Heart right ventricle (tissue), 16 donors: ENCODE results near the gene VAC14. TPM values are rescaled to one million over a fixed set of nuclear protein-coding genes. Genes with fewer than 3 reads are reported as not detected.
A peak's percentile ranks its signal among the peaks of the same experiment; 100 is the strongest.

Experiments used
- ATAC-seq, 8 donors: fragments of 200-7000 bp; cut with Tn5 transposase; one replicate each; pipeline ENCODE4 v1.9.1; 2020; ENCODE audit warnings: mild to moderate bottlenecking in 8 of 8, moderate library complexity in 8 of 8, moderate number of reproducible peaks in 1 of 8
- DNase-seq, 2 donors: peaks; one replicate each; pipeline ENCODE4 v3.0.0-alpha.2; 2020
- H3K27ac ChIP-seq, 10 donors: fragments of 200-600 bp; sonication (generic) in 2 of 10; one replicate each; pipeline versions ENCODE4 v1.5.0 to v1.8.0; 2020 to 2022; ENCODE audit warnings: mild to moderate bottlenecking in 3 of 10
- H3K27me3 ChIP-seq, 7 donors: fragments of 200-600 bp; one replicate each; pipeline ENCODE4 v1.8.0; 2021 to 2022; ENCODE audit warnings: mild to moderate bottlenecking in 2 of 7
- H3K36me3 ChIP-seq, 9 donors: fragments of 200-600 bp; sonication (generic) in 1 of 9; one replicate each; pipeline versions ENCODE4 v1.5.0 to v1.8.0; 2020 to 2022; ENCODE audit warnings: mild to moderate bottlenecking in 2 of 9
- H3K4me1 ChIP-seq, 9 donors: fragments of 200-600 bp; sonication (generic) in 1 of 9; one replicate each; pipeline versions ENCODE4 v1.5.0 to v1.8.0; 2020 to 2022; ENCODE audit warnings: mild to moderate bottlenecking in 4 of 9
- H3K4me3 ChIP-seq, 10 donors: fragments of 200-600 bp; sonication (generic) in 2 of 10; one replicate each; pipeline versions ENCODE4 v1.5.0 to v1.8.0; 2020 to 2022; ENCODE audit warnings: mild to moderate bottlenecking in 7 of 10, moderate library complexity in 2 of 10
- H3K9me3 ChIP-seq, 11 donors: fragments of 200-600 bp in 10 of 11; sonication (generic) in 2 of 11; one replicate each; pipeline versions ENCODE4 v1.5.0 to v1.8.0; 2013 to 2022; ENCODE audit warnings: mild to moderate bottlenecking in 2 of 11, control low read depth in 1 of 11, moderate library complexity in 1 of 11
- WGBS, 2 donors: extraction: QIAGEN DNeasy Blood & Tissue Kit; methylation state at CpG; one replicate each; pipeline ENCODE4 v1.1.7; 2013; ENCODE audit warnings: inconsistent platforms in 1 of 2; 5-methylcytosine and 5-hydroxymethylcytosine counted together
- intact Hi-C, 10 donors: fragments of 100-400 bp; cut with DNase I; formaldehyde crosslinking; loops; one replicate each; pipeline versions ENCODE4 v1.11.1 to v1.14.2; 2022
- polyA plus RNA-seq, 2 donors: library from polyadenylated mRNA; stranded (reverse); fragments of 200-250 nt; gene quantifications; one replicate each; pipeline ENCODE4 v1.2.3, GENCODE V29; 2013
- total RNA-seq, 10 donors: library from RNA; stranded (reverse); fragmentation: NEBNext Ultra II Directional in 3 of 10; extraction: Animal tissue kit (Norgen Biotek cat#: 25700) in 3 of 10; gene quantifications; one replicate each; pipeline versions ENCODE4 v1.2.1 to v1.2.4, GENCODE V29; 2021 to 2023
- TF ChIP-seq, protein P1 (sequence below), 9 donors: fragments of 200-600 bp; sonication (generic) in 2 of 9; IDR thresholded peaks; one replicate each; pipeline versions ENCODE4 v1.5.0 to v1.8.0; 2021 to 2022; ENCODE audit warnings: antibody characterized with exemption in 9 of 9, mild to moderate bottlenecking in 5 of 9, moderate library complexity in 1 of 9
- donor health status: Arrhythmogenic right ventricular cardiomyopathy.
- donor health status: ischemic (EF 13 %, LVEDD 7.1; RV severe dilation, severe dysfunction).
- donor health status: healthy with polysubstance abuse.
- donor health status: DM: no; HTN: yes; CAD: no.
- donor health status: DM: no; HTN: no; CAD: no.
- donor health status: ischemic (EF 25% LVEDD 6.9; RV normal size, moderate dysfunction).
- donor health status: ischemic (EF 25% LVEDD 5.7; RV mildly dilated, moderate dysfunction).
- donor health status: healthy.
- donor health status: DM: yes; HTN: yes; CAD: no.
- donor health status: Ischemic cardiomyopathy.
- donor health status: ischemic (EF 35%, LVEDD 5.7; RV mildly dilated, moderate dysfunction).
- donor health status: nonischemic (EF 11% LVEDD 7.7; RV severe dilation, severe dysfunction).
- donor health status: DM: yes; HTN: yes; CAD: no.
- donor health status: PGD.
- donor health status: ischemic (EF 29% LVEDD 5.4; RV normal size, mild dysfunction).
- donor health status: nonischemic (EF 23%, LVEDD 6.1; RV moderate dilation, normal function).

VAC14 gene
- total and polyA plus RNA-seq, 12 donors = 19.2 to 43.7 (median 23.2) TPM

DNA sequence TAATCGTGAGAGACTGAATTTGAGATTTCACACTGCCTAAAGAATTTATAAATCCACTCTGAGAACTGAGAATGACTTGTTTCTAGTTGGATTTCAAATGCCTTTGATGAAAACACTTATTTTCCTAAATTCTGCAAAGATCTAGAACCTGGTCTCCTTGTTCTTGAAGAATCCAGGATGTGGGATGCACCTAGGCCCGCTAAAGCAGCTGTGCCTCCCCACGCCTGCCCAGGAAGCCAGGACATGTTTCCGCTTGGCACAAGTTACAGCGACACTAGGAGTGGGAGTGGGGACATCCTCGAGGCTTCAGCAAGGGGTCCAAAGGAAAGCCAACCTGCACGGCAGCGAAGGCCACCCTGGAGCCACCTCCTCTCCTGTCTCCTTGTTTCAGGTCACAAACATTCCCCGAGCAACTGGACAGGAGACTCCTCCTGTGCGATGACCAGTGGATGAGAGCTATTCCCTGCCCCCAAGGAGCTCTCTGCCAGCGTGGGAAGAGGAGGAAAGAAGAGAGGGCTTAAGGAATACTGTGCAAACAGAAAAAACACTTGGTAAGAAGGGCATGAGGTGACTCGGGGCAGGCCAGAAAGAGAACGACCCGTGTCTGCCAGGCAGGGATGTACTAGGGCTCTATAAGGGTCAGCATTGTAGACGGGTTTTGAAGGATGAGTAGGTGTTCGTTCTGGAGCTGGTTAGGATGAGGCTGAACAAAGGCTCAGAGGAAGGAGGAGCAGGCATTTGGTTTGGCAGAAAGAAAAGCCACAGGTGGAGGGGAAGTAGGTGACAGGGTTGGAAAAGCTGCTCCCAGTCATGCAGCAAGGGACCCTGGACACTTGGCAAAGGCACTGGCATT is 11.1 kb downstream of the VAC14 start:
- ATAC-seq (no peak), DNase-seq (no peak)
- peaks cover 0 to 36% (median 9%) of the 10 kb centered on the region in 9 donors for H3K36me3 ChIP-seq
- H3K27ac ChIP-seq = no peak overlapping the region
- intact Hi-C loops = no loop called here
- H3K27me3 ChIP-seq = no peaks in the 10 kb centered on the region
- WGBS, 2 donors = 80 to 85% methylated on average over 16 of the region's 16 CpGs
- H3K4me3 ChIP-seq = no peak overlapping the region
- no peaks in the 10 kb centered on the region for H3K9me3 ChIP-seq
- TF ChIP-seq, protein P1, sequence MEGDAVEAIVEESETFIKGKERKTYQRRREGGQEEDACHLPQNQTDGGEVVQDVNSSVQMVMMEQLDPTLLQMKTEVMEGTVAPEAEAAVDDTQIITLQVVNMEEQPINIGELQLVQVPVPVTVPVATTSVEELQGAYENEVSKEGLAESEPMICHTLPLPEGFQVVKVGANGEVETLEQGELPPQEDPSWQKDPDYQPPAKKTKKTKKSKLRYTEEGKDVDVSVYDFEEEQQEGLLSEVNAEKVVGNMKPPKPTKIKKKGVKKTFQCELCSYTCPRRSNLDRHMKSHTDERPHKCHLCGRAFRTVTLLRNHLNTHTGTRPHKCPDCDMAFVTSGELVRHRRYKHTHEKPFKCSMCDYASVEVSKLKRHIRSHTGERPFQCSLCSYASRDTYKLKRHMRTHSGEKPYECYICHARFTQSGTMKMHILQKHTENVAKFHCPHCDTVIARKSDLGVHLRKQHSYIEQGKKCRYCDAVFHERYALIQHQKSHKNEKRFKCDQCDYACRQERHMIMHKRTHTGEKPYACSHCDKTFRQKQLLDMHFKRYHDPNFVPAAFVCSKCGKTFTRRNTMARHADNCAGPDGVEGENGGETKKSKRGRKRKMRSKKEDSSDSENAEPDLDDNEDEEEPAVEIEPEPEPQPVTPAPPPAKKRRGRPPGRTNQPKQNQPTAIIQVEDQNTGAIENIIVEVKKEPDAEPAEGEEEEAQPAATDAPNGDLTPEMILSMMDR (IDR thresholded peaks at IDR 0.05) = no peak
- no peaks in the 10 kb centered on the region for H3K4me1 ChIP-seq

GRCh38 chr16:70788668-70789594 is 12.0 kb downstream of the VAC14 start:
- H3K4me3 ChIP-seq = no peak overlapping the region

GRCh38 chr16:70786020-70786755 is 14.8 kb downstream of the VAC14 start:
- intact Hi-C loops = no loop called here
- 93 to 94% methylated on average over 19 of the region's 19 CpGs for WGBS, 2 donors
- peaks cover 0 to 5% (median 0%) of the 10 kb centered on the region in 11 donors for H3K9me3 ChIP-seq
- ATAC-seq (no peak), DNase-seq (no peak)
- H3K36me3 ChIP-seq = peaks cover 0 to 73% (median 31%) of the 10 kb centered on the region in 9 donors
- no peak overlapping the region for H3K4me3 ChIP-seq
- no peaks in the 10 kb centered on the region for H3K27me3 ChIP-seq
- no peak overlapping the region for H3K27ac ChIP-seq
- TF ChIP-seq, protein P1 (IDR thresholded peaks at IDR 0.05) = no peak
- no peaks in the 10 kb centered on the region for H3K4me1 ChIP-seq

More at GRCh38 chr16:70788668-70789594, 12.0 kb downstream of the VAC14 start:
- WGBS, 2 donors = 84% methylated on average over 18 of the region's 18 CpGs
- intact Hi-C loops = no loop called here
- Histone ChIP-seq H3K4me1 (no peaks in the 10 kb centered on the region), H3K27me3 (no peaks in the 10 kb centered on the region), H3K27ac (no peak overlapping the region), H3K9me3 (no peaks in the 10 kb centered on the region), H3K36me3 (peaks cover 0 to 45% (median 13%) of the 10 kb centered on the region in 9 donors)
- TF ChIP-seq, protein P1 (IDR thresholded peaks at IDR 0.05) = no peak
- DNase-seq (peak; percentile 43), ATAC-seq (peak in 6 of 8 donors; percentile 21 to 67 (median 34))
